GM18907 (cell line): Measurements from ENCODE around the gene RNF31.

Source experiments
- ATAC-seq: cut with Tn5 transposase; IDR thresholded peaks from one replicate; pipeline ENCODE4 v1.9.1; 2021; ENCODE audit warnings: mild to moderate bottlenecking, moderate library complexity; ENCODE audit not compliant: unreplicated experiment

RNF31 gene

GRCh38 chr14:24181371-24182077, 34.2 kb downstream of the RNF31 start:
- ATAC-seq: no peak

GRCh38 chr14:24182110-24182882, 35.0 kb downstream of the RNF31 start:
- ATAC-seq: no peak

- no peak for ATAC-seq
Measured at GRCh38 chr14:24183014-24183481, 35.8 kb downstream of the RNF31 start.

- ATAC-seq: no peak
Measured at GRCh38 chr14:24184104-24184970, 37.0 kb downstream of the RNF31 start.

- ATAC-seq: no peak
Measured at GRCh38 chr14:24185026-24185425, 37.7 kb downstream of the RNF31 start.

- no peak for ATAC-seq
Measured at GRCh38 chr14:24185741-24186140, 38.4 kb downstream of the RNF31 start.

- ATAC-seq: no peak
Measured at GRCh38 chr14:24186831-24187538, 39.7 kb downstream of the RNF31 start.

GRCh38 chr14:24187539-24187915, 40.2 kb downstream of the RNF31 start:
- no peak for ATAC-seq

- peak; percentile 80 for ATAC-seq
Measured at GRCh38 chr14:24188251-24189058, 41.2 kb downstream of the RNF31 start, which contains the start of gene IPO4. Gene IPO4, minus strand, starts transcription at chr14:24188816. Its CDS starts 29 bp downstream, at chr14:24188787.

- no peak for ATAC-seq
Measured at GRCh38 chr14:24189059-24189375, 41.7 kb downstream of the RNF31 start.

- no peak for ATAC-seq
Measured at GRCh38 chr14:24189460-24189859, 42.2 kb downstream of the RNF31 start.

GRCh38 chr14:24190416-24190815, 43.1 kb downstream of the RNF31 start:
- no peak for ATAC-seq

- no peak for ATAC-seq
Measured at GRCh38 chr14:24192933-24193332, 45.6 kb downstream of the RNF31 start.

GRCh38 chr14:24194186-24194872, 47.0 kb downstream of the RNF31 start:
- no peak for ATAC-seq

- no peak for ATAC-seq
Measured at GRCh38 chr14:24194873-24195185, 47.5 kb downstream of the RNF31 start.

- peak; percentile 85 for ATAC-seq
Measured at GRCh38 chr14:24195186-24196070, 48.1 kb downstream of the RNF31 start, which contains the start of gene TM9SF1. Gene TM9SF1, minus strand, starts transcription at chr14:24195441. Its CDS starts 422 bp downstream, at chr14:24195019.

GRCh38 chr14:24196071-24197055, 49.1 kb downstream of the RNF31 start:
- peak; percentile 25 for ATAC-seq
